Measurements from ENCODE around the gene LARGE1. TPM values are rescaled to one million over a fixed set of nuclear protein-coding genes. Genes with fewer than 3 reads are reported as not detected.

LARGE1 gene
- polyA plus RNA-seq, 5 donors, result 25.2 to 39.4 (median 31.5) TPM

- DNase-seq, result no peak
These were observed 253.2 kb downstream of the LARGE1 start for GRCh38 chr22:33666961-33667619.

DNA sequence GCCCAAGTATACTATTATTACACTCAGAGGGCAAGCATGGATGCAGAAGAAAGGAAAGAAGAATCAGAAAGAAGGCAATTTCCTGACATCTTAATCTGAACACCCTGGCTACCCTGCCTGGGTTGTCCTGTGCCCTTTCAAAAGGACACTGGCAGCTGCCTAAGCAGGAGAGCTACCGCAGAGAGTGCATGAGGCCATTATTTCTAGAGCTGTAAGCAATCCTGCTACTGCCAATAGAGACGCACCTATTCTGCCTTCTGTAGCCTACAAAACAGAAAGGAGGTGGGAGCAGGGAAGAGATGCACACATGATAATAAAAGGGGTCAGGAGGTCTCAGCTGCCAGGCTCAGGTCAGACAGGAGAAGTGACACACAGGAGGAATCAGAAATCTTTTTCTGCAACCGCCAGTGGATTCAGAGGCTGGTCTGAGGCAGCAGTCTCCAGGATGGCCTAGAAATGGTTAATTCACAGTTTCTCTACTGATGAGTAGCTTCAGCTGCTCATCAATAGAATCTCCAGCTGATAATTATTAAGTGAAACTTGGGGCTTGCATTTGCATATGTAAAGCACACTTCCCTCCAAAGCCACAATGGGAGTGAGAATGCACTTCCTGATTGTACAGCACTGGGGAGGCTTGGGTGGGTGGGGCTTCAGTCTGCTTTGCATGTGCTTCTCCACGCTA, 253.9 kb downstream of the LARGE1 start:
- DNase-seq, result no peak

DNA sequence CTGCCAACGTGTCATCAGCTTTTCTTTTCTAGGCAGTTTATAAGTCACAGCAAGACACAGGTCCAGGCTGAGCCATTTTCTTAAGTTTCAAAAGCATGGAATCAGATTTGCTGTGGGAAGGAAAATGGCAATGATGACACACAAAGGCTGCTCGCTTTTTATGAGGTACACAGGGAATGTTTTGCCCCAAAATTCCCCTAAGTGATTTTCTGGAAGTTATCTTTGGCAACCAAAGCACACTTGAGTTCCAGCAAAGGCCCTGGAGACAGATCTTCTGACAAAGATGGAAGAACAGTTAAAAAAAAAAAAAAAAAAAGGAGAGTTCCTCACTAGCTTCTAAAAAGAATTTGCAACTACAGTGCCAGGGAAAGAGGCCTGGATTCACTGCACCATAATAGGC, 260.8 kb downstream of the LARGE1 start:
- peak in 1 of 2 donors; percentile 6 for DNase-seq

- peak; percentile 36 to 47 for DNase-seq
These were observed 261.5 kb downstream of the LARGE1 start for GRCh38 chr22:33658775-33659174.

- DNase-seq, result no peak
These were observed 262.6 kb downstream of the LARGE1 start for GRCh38 chr22:33657670-33658069.

- DNase-seq, result no peak
These were observed 263.3 kb downstream of the LARGE1 start for GRCh38 chr22:33656808-33657628.

DNA sequence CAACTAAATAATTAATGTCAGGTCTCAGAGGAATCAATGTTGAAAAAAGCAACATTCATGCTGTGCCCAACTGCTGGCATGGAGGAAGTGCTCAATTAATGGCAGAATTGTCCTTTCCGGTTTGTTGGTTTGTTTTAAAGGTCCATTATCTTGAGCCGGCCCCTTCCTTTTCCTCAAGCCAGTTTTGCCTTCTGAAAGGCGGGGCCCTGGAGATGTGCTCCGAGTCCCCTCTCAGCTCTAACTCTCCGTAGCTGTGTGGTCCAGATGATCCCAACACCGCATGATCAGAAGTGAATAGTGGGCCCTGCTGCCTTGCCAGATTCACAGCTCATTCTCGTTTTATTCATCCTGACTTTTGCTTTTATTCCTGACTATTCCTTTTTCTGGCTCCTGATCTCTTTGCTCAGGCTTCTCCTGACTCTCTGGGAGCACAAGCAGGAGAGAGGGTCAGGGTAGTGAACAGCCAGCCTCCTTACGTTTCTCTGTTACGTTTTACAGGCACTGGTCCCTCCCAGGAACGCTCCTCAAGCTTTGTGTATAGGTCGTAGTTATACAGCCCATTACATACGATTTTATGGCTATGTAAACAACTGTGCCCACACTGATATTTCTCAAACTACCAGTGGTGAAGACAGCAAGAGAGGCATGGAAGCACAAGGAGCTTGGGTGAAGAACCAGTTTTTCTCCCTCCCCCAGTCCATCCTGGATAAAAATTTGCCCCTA, 265.9 kb downstream of the LARGE1 start:
- DNase-seq, result no peak

GRCh38 chr22:33653532-33654063, 266.7 kb downstream of the LARGE1 start:
- no peak for DNase-seq

- no peak for DNase-seq
These were observed 267.7 kb downstream of the LARGE1 start for GRCh38 chr22:33652615-33653014.

GRCh38 chr22:33650244-33650643, 270.0 kb downstream of the LARGE1 start:
- no peak for DNase-seq

GRCh38 chr22:33648478-33648877, 271.8 kb downstream of the LARGE1 start:
- DNase-seq, result no peak

GRCh38 chr22:33640900-33641299, 279.4 kb downstream of the LARGE1 start:
- DNase-seq, result no peak

DNA sequence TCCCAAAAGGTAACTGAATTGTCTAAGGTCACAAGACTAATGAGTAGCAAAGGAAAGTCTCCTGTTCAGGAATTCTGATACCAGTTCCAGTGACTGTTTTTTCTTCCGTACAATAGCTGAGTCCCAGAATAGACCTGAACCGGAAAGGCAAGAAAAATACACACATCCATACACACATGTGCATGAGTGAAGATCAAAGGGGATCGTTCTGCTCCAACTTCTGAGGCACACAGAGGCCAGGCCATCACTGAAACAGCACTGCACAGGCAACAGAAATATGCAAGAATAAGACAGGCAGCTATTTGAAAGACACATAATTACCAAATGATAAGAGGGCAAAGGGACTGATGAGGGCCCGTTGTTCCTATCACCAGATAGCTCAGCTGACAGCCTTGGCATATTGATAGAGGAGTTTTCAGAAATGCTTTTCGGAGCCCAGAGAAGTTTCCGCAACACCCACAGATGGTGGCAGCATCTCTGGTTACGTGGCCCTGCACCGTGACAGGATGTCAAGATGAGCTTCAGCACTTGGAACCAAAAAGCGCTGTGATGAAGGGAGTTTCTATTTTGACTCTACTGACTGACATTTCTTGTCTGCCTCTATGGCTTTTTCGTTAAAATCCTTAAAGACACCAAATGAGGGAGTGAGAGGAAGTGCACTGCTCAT, 280.6 kb downstream of the LARGE1 start:
- no peak for DNase-seq

- DNase-seq, result no peak
These were observed 284.5 kb downstream of the LARGE1 start for GRCh38 chr22:33635766-33636165.

DNA sequence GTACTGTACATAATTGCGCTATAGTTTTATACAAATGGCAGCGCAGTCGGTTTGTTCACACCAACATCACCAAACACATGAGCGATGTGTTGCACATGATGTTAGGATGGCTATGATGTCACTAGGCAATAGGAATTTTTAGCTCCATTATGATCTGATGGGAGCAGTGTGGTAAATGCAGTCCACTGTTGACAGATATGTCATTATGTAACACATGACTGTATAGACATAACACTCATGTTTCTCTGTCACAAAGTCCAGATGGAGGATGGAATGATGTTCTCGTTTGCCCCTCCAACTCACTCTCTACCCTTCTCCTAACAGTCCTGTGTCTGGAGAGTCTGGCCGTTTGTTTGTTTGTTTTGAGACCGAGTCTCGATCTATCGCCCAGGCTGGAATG, 288.5 kb downstream of the LARGE1 start:
- no peak for DNase-seq

- no peak for DNase-seq
These were observed 294.3 kb downstream of the LARGE1 start for GRCh38 chr22:33625959-33626358.

GRCh38 chr22:33620085-33620484, 300.2 kb downstream of the LARGE1 start:
- DNase-seq, result no peak

- DNase-seq, result no peak
These were observed 313.8 kb downstream of the LARGE1 start for GRCh38 chr22:33606504-33606903.

DNA sequence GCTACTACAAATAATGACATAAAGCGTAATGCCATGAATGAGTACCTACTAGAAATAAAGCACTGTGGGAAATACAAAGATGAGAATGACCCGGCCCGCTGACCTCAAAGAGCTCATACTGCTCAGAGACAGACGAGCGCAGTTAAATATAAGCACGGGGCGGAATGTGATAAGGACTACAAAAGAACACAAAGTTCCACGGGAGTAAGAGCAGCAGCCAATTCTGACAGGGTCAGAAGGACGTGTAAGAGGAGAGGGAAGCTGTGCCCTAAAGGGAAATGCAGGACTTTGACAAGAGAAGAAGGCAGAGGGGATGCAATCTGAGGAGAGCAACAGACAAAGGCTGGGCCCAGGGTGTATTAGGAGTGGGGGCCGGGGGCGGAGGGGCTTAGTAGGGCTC, 314.6 kb downstream of the LARGE1 start:
- no peak for DNase-seq

GRCh38 chr22:33605221-33605620, 315.1 kb downstream of the LARGE1 start:
- no peak for DNase-seq

DNA sequence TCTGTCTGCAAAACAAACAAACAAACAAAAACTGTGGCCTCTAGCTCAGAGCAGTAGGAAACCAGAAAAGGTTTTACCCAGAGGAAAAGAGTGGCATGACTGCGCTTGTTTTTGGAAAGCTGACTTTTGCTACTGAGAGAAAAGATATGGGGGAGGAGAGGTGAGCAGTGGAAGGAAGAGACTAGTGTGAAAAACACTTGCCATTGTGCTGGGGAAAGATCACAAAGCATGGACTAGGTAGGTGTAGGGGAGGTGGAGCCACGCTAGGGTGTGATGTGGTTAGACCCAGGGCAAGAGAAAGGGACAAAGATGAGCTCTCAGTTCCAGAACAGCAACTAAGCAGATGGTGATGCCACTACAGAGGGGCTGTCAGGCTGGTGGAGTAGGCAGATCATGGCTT, 319.2 kb downstream of the LARGE1 start:
- DNase-seq, result no peak

Data from right lung (tissue), 5 donors.